Measurements from ENCODE around the gene TM6SF1. TPM values are rescaled to one million over a fixed set of nuclear protein-coding genes. Genes with fewer than 3 reads are reported as not detected.

The TM6SF1 gene
- total and polyA plus RNA-seq, 4 experiments from 2014 or later: 0.38 to 0.50 TPM; not detected in 2

GRCh38 chr15:83110381-83110780 lies 2.9 kb downstream of the TM6SF1 start:
- CTCF ChIA-PET (ENCODE audit: partially characterized antibody): no interaction called here
- peaks cover 11% of the 10 kb centered on the region for H3K27me3 ChIP-seq (ENCODE audit: insufficient read depth, low read length)
- Mint-ChIP-seq H3K9me3 (peaks cover 0 to 3% (median 0%) of the 10 kb centered on the region in 8 donors), H3K36me3 (no peaks in the 10 kb centered on the region), H3K27me3 (peaks cover 30 to 41% of the 10 kb centered on the region in 2 donors), H3K4me1 (peaks cover 6 to 23% (median 12%) of the 10 kb centered on the region in 4 donors), H3K4me3 (no peak overlapping the region), H3K27ac (peak overlapping the region in 1 of 7 donors; percentile 51)
- no peak for DNase-seq
- POLR2A ChIA-PET (ENCODE audit: partially characterized antibody): no interaction called here
- no peaks in the 10 kb centered on the region for H3K36me3 ChIP-seq (ENCODE audit: insufficient read depth, low read length)
- intact Hi-C loops (cut with micrococcal nuclease): no loop called here
- no peak overlapping the region for H3K4me3 ChIP-seq (ENCODE audit: low read length in 2 of 2)
- H3K27ac ChIP-seq (ENCODE audit: low read depth, low read length): no peak overlapping the region
- H3K9me3 ChIP-seq (ENCODE audit: control insufficient read depth in 1 of 2, low read length in 2 of 2): no peaks in the 10 kb centered on the region
- H3K4me1 ChIP-seq (ENCODE audit: insufficient read depth, low read length): peaks cover 11% of the 10 kb centered on the region

GRCh38 chr15:83111149-83111548 lies 3.7 kb downstream of the TM6SF1 start:
- Mint-ChIP-seq H3K36me3 (no peaks in the 10 kb centered on the region), H3K9me3 (peaks cover 0 to 3% (median 0%) of the 10 kb centered on the region in 8 donors), H3K27me3 (peaks cover 28 to 38% of the 10 kb centered on the region in 2 donors), H3K4me3 (no peak overlapping the region), H3K27ac (no peak overlapping the region), H3K4me1 (peaks cover 6 to 20% (median 12%) of the 10 kb centered on the region in 4 donors)
- Histone ChIP-seq H3K9me3 (ENCODE audit: control insufficient read depth in 1 of 2, low read length in 2 of 2) (no peaks in the 10 kb centered on the region), H3K27ac (ENCODE audit: low read depth, low read length) (no peak overlapping the region), H3K4me3 (ENCODE audit: low read length in 2 of 2) (no peak overlapping the region), H3K4me1 (ENCODE audit: insufficient read depth, low read length) (peaks cover 11% of the 10 kb centered on the region), H3K36me3 (ENCODE audit: insufficient read depth, low read length) (no peaks in the 10 kb centered on the region), H3K27me3 (ENCODE audit: insufficient read depth, low read length) (peaks cover 11% of the 10 kb centered on the region)
- intact Hi-C loops (cut with micrococcal nuclease): no loop called here
- CTCF ChIA-PET (ENCODE audit: partially characterized antibody): no interaction called here
- POLR2A ChIA-PET (ENCODE audit: partially characterized antibody): no interaction called here
- no peak for DNase-seq

GRCh38 chr15:83112233-83112955 lies 4.9 kb downstream of the TM6SF1 start:
- no peaks in the 10 kb centered on the region for H3K9me3 ChIP-seq (ENCODE audit: control insufficient read depth in 1 of 2, low read length in 2 of 2)
- no peak overlapping the region for H3K27ac ChIP-seq (ENCODE audit: low read depth, low read length)
- no peak overlapping the region for H3K4me3 ChIP-seq (ENCODE audit: low read length in 2 of 2)
- ChIA-PET CTCF (ENCODE audit: partially characterized antibody) (no interaction called here), POLR2A (ENCODE audit: partially characterized antibody) (no interaction called here)
- no peaks in the 10 kb centered on the region for H3K36me3 ChIP-seq (ENCODE audit: insufficient read depth, low read length)
- H3K4me1 Mint-ChIP-seq: peaks cover 2 to 14% (median 8%) of the 10 kb centered on the region in 4 donors
- H3K36me3 Mint-ChIP-seq: no peaks in the 10 kb centered on the region
- H3K9me3 Mint-ChIP-seq: peaks cover 0 to 3% (median 0%) of the 10 kb centered on the region in 8 donors
- no peak overlapping the region for H3K4me3 Mint-ChIP-seq
- intact Hi-C loops (cut with micrococcal nuclease): no loop called here
- H3K4me1 ChIP-seq (ENCODE audit: insufficient read depth, low read length): peaks cover 11% of the 10 kb centered on the region
- peaks cover 11% of the 10 kb centered on the region for H3K27me3 ChIP-seq (ENCODE audit: insufficient read depth, low read length)
- no peak overlapping the region for H3K27ac Mint-ChIP-seq
- DNase-seq: no peak
- peaks cover 22 to 33% of the 10 kb centered on the region in 2 donors for H3K27me3 Mint-ChIP-seq

- Mint-ChIP-seq H3K27ac (no peak overlapping the region), H3K4me3 (no peak overlapping the region), H3K27me3 (peaks cover 22 to 33% of the 10 kb centered on the region in 2 donors), H3K36me3 (no peaks in the 10 kb centered on the region), H3K9me3 (peaks cover 0 to 3% (median 0%) of the 10 kb centered on the region in 8 donors), H3K4me1 (peaks cover 2 to 14% (median 8%) of the 10 kb centered on the region in 4 donors)
- intact Hi-C loops (cut with micrococcal nuclease): no loop called here
- Histone ChIP-seq H3K27me3 (ENCODE audit: insufficient read depth, low read length) (peaks cover 11% of the 10 kb centered on the region), H3K4me1 (ENCODE audit: insufficient read depth, low read length) (peaks cover 8% of the 10 kb centered on the region), H3K27ac (ENCODE audit: low read depth, low read length) (no peak overlapping the region), H3K4me3 (ENCODE audit: low read length in 2 of 2) (no peak overlapping the region), H3K9me3 (ENCODE audit: control insufficient read depth in 1 of 2, low read length in 2 of 2) (no peaks in the 10 kb centered on the region), H3K36me3 (ENCODE audit: insufficient read depth, low read length) (no peaks in the 10 kb centered on the region)
- no peak for DNase-seq
- ChIA-PET CTCF (ENCODE audit: partially characterized antibody) (no interaction called here), POLR2A (ENCODE audit: partially characterized antibody) (no interaction called here)
Measured at GRCh38 chr15:83112956-83113299, 5.5 kb downstream of the TM6SF1 start.

GRCh38 chr15:83113881-83114674 lies 6.6 kb downstream of the TM6SF1 start:
- H3K27ac ChIP-seq (ENCODE audit: low read depth, low read length): no peak overlapping the region
- ChIA-PET CTCF (ENCODE audit: partially characterized antibody) (no interaction called here), POLR2A (ENCODE audit: partially characterized antibody) (no interaction called here)
- H3K27me3 ChIP-seq (ENCODE audit: insufficient read depth, low read length): no peaks in the 10 kb centered on the region
- intact Hi-C loops (cut with micrococcal nuclease): no loop called here
- H3K4me3 Mint-ChIP-seq: no peak overlapping the region
- H3K4me1 Mint-ChIP-seq: peaks cover 0 to 3% (median 2%) of the 10 kb centered on the region in 4 donors
- H3K27ac Mint-ChIP-seq: no peak overlapping the region
- H3K27me3 Mint-ChIP-seq: peaks cover 17 to 22% of the 10 kb centered on the region in 2 donors
- peaks cover 0 to 3% (median 0%) of the 10 kb centered on the region in 8 donors for H3K9me3 Mint-ChIP-seq
- DNase-seq: no peak
- H3K36me3 ChIP-seq (ENCODE audit: insufficient read depth, low read length): no peaks in the 10 kb centered on the region
- H3K4me3 ChIP-seq (ENCODE audit: low read length in 2 of 2): no peak overlapping the region
- H3K36me3 Mint-ChIP-seq: no peaks in the 10 kb centered on the region
- H3K9me3 ChIP-seq (ENCODE audit: control insufficient read depth in 1 of 2, low read length in 2 of 2): no peaks in the 10 kb centered on the region
- no peaks in the 10 kb centered on the region for H3K4me1 ChIP-seq (ENCODE audit: insufficient read depth, low read length)

GRCh38 chr15:83114856-83115255 lies 7.4 kb downstream of the TM6SF1 start:
- H3K9me3 Mint-ChIP-seq: peaks cover 0 to 3% (median 0%) of the 10 kb centered on the region in 8 donors
- ChIA-PET POLR2A (ENCODE audit: partially characterized antibody) (no interaction called here), CTCF (ENCODE audit: partially characterized antibody) (no interaction called here)
- no peaks in the 10 kb centered on the region for H3K4me1 Mint-ChIP-seq
- H3K27me3 ChIP-seq (ENCODE audit: insufficient read depth, low read length): no peaks in the 10 kb centered on the region
- H3K4me3 Mint-ChIP-seq: no peak overlapping the region
- H3K36me3 Mint-ChIP-seq: no peaks in the 10 kb centered on the region
- DNase-seq: no peak
- intact Hi-C loops (cut with micrococcal nuclease): no loop called here
- H3K27me3 Mint-ChIP-seq: peaks cover 12 to 15% of the 10 kb centered on the region in 2 donors
- no peak overlapping the region for H3K27ac Mint-ChIP-seq
- H3K27ac ChIP-seq (ENCODE audit: low read depth, low read length): no peak overlapping the region
- no peaks in the 10 kb centered on the region for H3K4me1 ChIP-seq (ENCODE audit: insufficient read depth, low read length)
- no peaks in the 10 kb centered on the region for H3K36me3 ChIP-seq (ENCODE audit: insufficient read depth, low read length)
- H3K9me3 ChIP-seq (ENCODE audit: control insufficient read depth in 1 of 2, low read length in 2 of 2): no peaks in the 10 kb centered on the region
- H3K4me3 ChIP-seq (ENCODE audit: low read length in 2 of 2): no peak overlapping the region

- Histone ChIP-seq H3K27me3 (ENCODE audit: insufficient read depth, low read length) (no peaks in the 10 kb centered on the region), H3K9me3 (ENCODE audit: control insufficient read depth in 1 of 2, low read length in 2 of 2) (no peaks in the 10 kb centered on the region), H3K27ac (ENCODE audit: low read depth, low read length) (no peak overlapping the region), H3K36me3 (ENCODE audit: insufficient read depth, low read length) (no peaks in the 10 kb centered on the region), H3K4me1 (ENCODE audit: insufficient read depth, low read length) (no peaks in the 10 kb centered on the region), H3K4me3 (ENCODE audit: low read length in 2 of 2) (no peak overlapping the region)
- DNase-seq: no peak
- H3K36me3 Mint-ChIP-seq: no peaks in the 10 kb centered on the region
- intact Hi-C loops (cut with micrococcal nuclease): no loop called here
- ChIA-PET POLR2A (ENCODE audit: partially characterized antibody) (no interaction called here), CTCF (ENCODE audit: partially characterized antibody) (no interaction called here)
- H3K4me3 Mint-ChIP-seq: no peak overlapping the region
- peaks cover 8 to 10% of the 10 kb centered on the region in 2 donors for H3K27me3 Mint-ChIP-seq
- H3K9me3 Mint-ChIP-seq: peaks cover 0 to 3% (median 0%) of the 10 kb centered on the region in 8 donors
- H3K4me1 Mint-ChIP-seq: no peaks in the 10 kb centered on the region
- no peak overlapping the region for H3K27ac Mint-ChIP-seq
Measured at GRCh38 chr15:83115410-83115809, 8.0 kb downstream of the TM6SF1 start.

Measured in CD4-positive, alpha-beta memory T cell (primary cell).